GM19467 (cell line): ENCODE results near the gene KIF21A.

Experiments used
- ATAC-seq: cut with Tn5 transposase; IDR thresholded peaks from one replicate; pipeline ENCODE4 v1.9.1; 2021; ENCODE audit warnings: mild to moderate bottlenecking, moderate library complexity; ENCODE audit not compliant: unreplicated experiment

The KIF21A gene

DNA sequence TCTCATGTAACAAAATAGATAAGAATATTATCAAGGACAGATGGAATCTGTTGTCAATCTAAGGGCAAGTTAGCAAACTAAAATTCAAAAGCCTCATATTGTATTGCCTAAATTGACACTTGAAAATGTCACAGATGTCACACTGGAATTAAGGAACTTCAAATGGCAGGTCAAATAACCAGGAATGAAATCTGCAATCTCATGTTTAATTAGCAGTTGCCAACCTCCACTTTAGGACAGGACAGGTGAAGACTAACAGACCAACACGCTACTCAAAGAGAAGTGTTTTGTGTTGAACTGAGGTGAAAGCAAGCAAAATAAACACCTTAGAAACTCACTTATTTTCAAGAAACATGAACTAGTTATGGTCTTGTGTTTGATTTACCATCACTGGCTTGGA is 11.1 kb downstream of the KIF21A start:
- ATAC-seq = no peak

DNA sequence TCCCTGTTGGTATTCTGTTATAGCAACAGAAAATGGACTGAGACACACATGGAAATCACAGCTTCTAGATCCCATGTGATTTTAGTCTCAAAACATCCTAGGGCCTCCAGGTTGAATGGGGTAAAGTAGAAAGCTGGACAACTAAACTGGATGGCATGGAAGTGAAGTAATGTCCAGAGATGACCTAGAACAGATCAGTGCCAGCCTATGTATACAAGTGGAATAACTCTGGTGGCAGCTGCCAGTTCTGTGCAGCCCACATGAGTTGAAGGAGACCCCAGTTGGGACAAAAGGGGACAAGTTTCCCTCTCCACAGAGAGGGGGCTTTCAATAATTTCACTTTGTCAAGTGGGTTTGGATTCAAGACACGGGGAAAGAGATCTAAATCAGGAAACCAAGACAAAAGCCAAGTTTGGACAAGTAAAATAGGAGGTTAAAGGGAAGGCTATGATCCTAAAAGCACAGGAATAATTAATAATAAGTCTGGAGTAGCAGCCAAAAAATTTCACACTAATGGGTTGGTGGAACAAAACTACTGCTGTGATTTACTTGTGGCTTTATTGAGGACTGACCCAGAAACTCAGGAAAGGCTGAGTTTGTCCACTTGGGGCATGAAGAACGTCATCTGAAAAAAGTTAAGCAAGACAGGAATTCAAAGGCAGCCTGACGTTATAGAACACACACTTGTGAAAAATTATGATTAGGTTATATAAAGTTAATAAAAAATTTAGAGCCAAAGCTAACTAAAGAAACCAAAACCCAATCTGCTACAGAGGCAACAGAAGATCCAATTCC is 11.7 kb downstream of the KIF21A start:
- no peak for ATAC-seq

DNA sequence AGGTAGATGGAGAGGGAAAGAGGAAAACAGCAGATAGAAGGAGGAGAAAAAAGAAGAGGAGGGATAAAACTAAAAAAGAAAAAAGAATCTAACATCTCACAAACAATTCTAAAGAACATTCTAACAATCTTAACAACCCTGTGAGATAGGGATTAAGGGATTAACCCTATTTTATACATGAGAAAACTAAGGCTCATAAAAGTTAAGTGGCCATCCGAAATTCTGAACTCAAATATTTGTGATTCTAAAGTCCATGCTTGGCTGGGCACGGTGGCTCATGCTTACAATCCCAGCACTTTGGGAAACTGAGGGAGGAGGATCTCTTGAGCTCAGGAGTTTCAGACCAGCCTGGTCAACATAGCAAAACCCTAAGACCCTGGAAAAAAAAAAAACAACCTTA is 13.1 kb downstream of the KIF21A start:
- ATAC-seq = no peak

DNA sequence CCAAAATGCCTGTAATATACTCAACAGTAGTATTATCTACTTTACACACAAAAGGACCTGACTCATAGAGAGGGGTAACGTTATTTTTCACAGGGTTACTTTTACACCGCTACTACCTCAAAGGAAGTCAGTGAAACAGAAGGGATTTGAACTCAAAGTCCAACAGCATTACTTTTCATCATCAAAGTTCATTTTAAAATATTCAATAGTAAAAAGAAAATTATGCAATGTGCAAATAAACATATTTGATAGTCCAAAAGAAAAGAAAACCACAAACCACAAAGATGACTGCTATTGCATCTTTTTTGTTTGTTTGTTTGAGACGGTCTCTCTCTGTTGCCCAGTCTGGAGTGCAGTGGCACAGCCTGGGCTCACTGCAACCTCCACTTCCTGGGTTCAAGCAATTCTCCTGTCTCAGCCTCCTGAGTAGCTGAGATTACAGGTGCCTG is 15.5 kb downstream of the KIF21A start:
- ATAC-seq = no peak

DNA sequence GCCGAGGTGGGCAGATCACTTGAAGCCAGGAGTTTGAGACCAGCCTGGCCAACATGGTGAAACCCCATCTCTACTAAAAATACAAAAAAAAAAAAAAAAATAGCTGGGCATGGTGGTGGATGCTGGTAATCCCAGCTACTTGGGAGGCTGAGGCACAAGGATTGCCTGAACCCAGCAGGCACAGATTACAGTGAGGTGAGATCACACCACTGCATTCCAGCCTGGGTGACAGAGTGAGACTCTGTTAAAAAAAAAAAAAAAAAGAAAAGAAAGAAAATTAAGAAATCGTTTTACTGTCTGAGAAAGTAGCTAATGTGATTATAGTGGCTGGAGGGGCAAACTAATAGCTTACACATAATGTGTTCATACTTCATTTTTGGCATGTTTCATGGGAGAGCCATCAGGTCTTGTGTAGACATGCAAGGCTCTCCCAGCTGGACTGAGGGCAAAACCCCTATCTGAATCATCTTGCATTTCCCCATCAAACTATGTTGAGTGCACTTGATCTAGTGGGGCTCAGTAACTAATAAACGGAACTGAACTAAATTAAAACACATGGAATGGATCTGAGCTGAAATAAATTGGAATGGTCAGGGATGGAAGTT is 16.2 kb downstream of the KIF21A start:
- ATAC-seq = no peak

DNA sequence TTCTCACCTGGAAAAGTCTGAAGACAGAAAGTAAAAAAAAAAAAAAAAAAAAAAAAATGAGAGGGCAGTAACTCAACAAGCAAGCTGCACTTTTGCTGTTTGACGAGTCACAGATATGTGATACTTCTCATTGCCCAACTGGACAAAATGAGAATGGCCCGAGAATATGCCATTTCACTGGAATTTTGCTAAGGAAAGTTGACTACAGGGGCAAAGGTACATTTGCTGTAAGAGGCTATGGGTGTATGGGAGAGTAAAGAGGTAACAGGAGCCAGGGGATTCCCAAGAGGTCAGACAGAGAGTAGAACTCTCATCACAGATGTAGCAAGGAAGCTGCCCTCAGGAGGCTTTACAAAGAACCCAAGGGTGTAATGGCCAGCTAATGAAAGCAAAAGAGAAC is 22.9 kb downstream of the KIF21A start:
- ATAC-seq = no peak

DNA sequence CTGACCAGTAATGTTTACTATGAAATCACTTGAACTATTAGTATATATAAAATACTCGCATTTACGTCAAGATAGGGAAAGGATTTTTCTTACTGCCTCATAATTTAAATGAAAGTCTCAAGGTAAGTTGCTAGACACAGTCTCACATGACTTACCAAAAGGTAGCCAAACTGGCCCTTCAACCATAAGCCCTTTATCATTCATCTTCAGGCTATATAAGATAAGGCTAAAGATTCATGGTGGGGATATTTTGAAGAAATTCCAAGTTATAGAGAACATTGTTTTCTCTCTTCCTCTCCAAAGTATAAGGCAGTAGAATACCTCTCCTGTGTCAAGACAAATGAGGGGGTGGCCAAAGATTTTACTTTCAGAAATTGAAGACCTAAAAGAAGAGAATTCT is 23.4 kb downstream of the KIF21A start:
- ATAC-seq = no peak

DNA sequence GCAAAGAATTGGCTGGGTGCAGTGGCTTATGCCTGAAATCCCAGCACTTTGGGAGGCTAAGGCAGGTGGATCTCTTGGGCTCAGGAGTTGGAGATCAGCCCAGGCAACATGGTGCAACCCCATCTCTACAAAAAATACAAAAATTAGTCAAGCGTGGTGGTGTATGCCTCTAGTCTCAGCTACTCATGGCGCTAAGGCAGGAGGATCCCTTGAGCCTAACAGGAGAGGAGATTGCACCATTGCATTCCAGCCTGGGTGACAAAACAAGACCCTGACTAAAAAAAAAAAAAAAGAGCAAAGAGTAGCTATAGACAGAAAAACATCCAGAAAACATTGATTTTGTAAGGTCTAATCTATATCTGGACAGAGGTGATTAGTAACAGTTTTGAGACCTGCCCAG is 25.0 kb downstream of the KIF21A start:
- no peak for ATAC-seq

DNA sequence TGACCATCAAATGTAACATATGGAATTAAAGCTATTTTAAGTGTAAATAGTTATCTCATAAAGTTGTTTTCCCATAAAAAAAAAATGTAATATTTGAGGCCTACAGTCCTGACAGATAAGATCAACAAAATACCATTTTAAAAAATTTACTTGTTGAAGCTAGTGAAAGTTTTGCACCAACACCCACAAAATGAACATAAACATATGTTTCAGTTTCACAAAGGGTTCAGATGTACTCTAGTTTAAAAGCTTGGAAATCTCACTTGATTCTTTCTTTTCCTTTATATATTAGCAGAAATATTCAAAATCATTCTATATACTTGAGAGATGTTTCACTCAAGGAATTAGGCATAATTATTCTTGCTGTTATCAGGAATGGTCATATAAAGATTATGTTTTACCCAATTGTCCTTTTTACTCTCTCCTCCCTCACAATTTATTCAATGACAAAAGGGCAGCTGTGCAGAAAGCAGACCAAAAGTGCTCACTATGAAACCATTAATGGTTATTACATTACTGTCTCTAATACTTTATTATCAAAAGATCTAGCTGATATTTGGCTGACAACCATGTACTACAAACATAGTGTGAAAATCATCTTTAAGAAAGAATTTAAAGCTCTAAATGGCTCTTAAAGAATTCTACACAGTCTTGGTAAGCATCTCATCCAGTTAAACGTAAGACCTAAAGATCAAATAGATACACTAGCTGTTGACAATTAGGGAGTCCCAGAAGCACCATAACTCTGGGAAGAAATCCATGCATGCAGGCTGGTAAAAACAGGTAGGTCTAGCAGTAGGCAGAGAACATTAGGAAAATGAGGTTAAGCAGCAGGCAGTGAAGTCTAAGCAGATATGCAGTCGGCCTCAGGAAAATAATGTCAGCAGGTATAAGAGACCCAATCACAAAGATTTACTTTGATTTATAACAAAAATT is 28.8 kb downstream of the KIF21A start:
- no peak for ATAC-seq

DNA sequence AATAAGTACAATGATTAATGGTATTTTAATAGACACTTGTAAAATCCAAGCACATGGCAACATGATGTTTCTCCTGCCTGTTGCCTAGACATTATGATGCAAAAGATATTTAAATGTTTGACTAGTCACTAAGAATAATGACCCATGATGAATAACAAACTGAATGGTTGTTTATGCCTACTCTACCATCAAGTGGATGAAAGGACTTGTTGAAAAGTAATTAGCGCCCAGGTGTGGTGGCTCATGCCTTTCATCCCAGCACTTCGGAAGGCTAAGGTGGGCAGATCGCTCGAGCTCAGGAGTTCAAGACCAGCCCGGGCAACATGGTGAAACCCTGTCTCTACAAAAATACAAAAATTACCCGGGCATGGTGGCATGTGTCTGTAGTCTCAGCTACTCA is 30.7 kb downstream of the KIF21A start:
- no peak for ATAC-seq

DNA sequence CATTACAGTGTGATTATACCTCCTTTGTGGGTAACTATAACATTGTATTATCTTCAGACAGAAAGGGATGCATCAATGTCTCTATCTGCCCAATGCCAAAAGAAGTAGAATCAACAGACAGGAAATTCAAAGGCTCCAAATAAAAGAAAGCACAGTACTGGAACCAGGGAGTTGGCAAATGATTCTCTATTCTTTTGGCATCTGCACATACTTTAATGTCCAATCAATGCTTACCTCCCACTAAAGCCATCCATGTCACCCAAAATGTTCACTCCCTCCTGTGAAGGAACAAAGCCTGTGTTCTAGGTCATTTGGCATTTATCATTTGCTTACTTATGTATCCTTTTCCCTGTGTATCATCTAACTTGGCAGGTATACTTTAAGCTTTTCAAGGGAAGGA is 36.7 kb downstream of the KIF21A start:
- no peak for ATAC-seq

DNA sequence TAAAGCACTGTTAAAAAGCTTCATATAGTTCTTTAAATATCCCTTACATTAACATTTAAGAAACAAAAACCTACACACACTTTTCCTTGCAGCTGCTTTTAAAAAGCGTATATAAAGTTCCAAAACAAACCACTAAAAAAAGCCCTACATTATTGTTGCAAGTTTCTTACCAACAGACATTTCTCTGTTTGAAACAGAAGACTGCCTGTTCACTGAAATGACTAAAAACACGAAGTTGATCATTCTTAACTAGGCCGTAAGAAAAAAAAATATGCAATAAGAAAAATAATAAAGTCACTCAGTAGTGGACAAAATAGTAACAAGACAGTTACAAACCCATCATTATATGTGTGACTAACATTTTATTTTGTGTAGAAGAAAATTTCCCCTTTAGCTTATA is 37.3 kb downstream of the KIF21A start:
- no peak for ATAC-seq

DNA sequence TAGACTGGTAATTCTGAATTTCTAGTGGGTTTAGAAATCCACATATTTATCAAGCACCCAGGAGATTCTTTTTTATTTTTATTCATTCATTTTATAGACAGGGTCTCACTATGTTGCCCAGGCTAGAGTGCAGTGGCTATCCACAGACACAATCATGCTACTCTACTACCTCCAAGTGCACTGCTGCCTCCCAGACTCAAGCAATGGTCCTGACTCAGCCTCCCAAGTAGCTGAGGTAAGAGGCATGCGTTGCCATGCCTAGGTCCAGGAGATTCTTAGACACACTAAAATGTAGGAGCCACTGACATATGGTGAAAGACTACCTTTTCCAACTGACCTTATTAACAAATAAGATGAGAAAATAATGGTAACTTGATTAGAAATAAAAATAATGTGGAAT is 38.9 kb downstream of the KIF21A start:
- ATAC-seq = no peak

DNA sequence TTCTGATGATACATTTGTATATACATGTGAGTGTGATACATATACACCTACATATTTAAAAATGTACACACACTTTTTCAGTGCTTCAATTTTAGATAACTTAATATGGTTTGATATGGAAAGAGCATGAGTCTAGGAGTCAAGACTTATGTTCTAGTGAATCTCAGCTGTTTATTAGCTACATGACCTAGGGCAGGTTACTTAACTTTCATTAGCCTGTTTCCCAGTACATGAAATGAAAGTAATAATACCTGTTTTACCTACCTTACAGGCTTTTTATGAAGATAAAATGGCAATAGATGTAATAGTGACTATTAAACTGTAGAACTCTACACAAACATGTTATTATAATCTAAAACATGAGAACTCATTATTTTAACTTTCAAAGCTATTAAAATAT is 39.5 kb downstream of the KIF21A start:
- no peak for ATAC-seq

DNA sequence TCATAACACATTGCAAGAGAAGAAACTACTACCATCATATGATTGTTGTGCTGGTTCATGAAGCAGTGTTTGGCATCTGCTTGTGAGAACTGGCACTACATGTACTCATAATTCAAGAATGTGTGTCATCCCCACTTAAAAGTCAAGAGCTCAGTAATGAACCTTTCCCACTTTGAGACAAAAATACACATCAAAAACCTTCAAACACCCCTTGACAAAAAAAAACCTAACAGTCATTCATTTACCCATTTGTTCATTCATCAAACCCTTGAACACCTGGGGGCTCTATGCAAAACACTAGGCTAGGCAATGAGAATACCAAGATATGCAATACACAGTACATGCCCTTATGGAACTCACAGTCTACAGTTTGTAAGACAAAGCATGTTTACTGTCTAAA is 40.0 kb downstream of the KIF21A start:
- ATAC-seq = no peak

DNA sequence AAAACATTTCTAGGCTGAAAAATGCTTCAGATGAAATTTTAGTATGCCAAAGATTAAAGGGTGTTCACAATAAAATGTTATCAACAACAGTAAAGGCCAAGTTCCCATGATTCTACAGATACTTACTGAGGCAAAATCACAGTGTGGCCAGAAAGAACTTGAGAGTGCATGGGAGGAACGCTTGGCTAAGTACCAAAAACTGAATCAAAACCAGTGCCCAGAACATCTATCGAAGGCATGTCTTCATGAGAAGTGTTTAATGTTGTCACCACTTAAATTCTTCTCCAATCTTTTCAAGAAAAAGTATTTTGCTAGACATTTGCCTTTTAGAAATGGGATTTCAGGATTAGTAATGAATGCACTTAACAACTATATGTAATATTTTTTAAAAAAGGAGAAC is 41.5 kb downstream of the KIF21A start:
- no peak for ATAC-seq

DNA sequence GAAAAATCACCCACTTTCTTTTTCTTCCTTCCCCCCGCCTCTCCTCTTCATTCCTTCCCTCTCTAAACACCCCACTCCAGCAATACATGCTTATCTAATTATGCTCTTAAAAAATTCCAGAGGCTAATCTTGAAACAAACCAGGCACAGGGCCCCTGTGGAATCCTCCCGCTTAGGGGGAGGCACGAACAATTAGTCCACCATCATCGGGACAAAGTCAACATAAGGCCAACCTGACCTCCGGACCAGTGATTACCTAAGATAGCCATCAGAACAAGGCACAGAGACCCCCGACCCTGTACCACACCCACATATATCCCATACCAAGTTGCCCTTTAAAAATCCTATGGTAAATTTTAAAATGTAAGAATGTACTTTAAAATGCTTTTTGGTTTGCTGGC is 47.1 kb downstream of the KIF21A start:
- ATAC-seq = no peak

DNA sequence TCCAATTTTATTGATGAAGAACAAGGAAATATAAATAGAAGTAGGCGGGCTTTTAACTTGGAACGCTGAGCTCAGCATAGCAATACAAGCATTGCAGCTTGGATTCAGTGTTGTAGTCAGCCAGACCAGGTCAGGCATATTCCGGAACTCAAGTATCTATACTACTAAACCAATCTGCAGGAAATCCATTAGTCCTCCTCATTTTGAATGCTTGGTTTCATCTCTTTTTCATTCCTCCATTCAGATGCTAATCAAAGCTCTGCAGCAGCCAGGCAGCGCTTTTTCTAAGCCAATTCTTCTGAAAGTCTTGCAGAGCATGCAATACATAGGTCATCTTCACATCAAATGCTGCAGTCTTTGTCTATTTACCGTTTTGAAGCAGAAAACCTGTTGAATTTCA is 49.0 kb downstream of the KIF21A start:
- ATAC-seq = no peak

DNA sequence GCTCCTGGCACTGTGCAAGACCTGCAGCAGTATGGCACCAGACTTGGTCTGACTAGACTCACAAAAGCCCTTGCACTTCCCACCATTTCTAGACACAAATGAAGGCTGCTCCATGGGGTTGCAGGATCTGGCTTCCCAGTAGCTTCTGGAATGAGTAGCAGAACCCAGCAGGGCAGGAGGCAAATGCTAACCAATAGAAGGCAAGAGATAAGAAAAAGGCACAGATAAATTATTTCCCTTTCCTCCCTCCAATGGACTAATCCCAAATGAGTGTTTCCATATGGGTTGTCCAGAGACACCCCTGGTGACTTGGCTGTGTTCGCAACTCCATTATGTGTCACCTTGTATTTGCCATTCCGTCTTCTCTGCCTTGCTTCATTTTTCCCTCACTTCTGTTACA is 49.7 kb downstream of the KIF21A start:
- ATAC-seq = no peak

DNA sequence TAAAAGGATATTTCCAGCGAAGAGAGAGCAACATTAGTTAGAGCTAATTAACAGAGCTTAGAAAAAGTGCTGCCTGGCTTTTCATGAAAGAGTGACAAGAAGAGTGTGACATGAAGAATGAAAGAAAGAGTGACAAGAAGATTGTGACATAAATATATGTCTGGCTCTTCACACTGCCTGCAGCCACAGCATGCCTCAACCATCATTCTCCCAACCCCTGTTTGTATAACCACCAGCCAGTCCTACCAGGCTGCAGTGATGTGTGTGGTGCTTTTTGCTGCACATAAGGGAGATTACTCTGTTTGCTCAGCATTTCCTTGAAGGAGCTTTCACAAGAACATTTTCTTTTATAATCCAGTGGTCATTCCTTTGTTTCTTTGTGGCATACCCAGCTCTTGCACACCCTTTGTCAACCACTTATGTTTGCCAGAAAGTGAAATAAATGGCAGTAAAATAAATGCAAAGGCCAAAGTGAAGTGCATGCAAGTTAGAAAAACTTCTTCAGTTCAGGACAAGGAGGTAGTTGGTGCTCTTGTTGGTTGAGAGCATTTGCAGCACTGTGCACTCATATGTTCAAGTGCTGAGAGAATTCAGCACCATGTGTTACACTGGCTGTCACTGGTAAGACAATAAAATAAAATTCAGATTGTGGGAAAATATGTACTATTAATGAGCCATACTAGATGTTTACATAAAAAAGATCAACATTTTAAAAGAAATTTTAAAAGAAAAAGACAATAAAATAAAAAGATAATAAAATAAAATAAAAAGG is 50.6 kb downstream of the KIF21A start:
- ATAC-seq = no peak

DNA sequence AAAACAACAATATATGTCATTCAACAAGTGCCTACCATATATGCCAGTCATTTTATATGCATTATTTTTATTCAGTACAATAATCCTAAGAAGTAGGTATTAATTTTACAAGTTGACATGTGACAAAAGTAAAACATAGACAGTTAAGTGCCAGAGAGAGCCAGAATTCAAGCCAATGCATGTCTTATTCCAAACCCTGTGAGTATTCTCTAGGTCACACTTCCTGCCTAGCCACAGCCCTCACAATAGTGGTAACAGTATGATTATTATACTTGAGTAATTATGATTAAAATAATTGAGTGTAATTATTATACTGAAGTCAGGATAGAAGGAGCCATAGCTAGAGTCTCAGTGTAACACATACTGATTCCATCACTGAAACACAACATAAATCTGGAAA is 52.2 kb downstream of the KIF21A start:
- no peak for ATAC-seq
